ENCODE results near the gene ZER1. TPM values are rescaled to one million over a fixed set of nuclear protein-coding genes. Genes with fewer than 3 reads are reported as not detected.
"Not testable (repeated sequence)": the region's sequence is repeated elsewhere in the genome, so short reads cannot be mapped to it uniquely, and the experiment has no call there.

ZER1 gene
- polyA plus RNA-seq, 10 donors = 29.8 to 36.2 (median 32.9) TPM

DNA sequence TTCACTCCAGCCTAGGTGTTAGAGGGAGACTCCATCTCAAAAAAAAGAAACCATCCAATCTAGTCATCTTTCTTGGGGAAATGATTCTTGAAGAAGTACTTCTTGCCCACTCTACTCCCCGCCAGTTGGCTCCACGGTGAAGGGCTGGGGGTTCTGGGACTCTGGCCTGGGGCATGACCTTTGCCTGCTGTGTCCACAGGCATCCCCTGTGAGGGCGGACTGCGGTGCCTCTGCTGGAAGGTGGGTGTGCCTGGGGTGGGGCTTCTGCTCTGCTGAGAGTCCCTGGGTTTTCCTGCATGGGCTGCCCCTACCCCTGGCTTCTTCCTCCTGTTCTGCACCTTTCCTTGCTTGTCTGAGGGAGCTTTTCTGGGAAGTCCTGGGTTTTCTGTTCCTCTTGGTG, 18.8 kb upstream of the ZER1 start:
- no peak for DNase-seq

GRCh38 chr9:128788445-128788844, 16.7 kb upstream of the ZER1 start:
- no peak for DNase-seq

GRCh38 chr9:128787659-128788058, 15.9 kb upstream of the ZER1 start:
- peak in 2 of 3 donors; percentile 21 to 58 for DNase-seq

- peak; percentile 79 to 93 (median 84) for DNase-seq
These were observed 15.2 kb upstream of the ZER1 start, which contains the start of gene TBC1D13 for GRCh38 chr9:128786681-128787601. Gene TBC1D13 (plus strand): TSS chr9:128787253. CDS start chr9:128787354, 101 bp downstream.

DNA sequence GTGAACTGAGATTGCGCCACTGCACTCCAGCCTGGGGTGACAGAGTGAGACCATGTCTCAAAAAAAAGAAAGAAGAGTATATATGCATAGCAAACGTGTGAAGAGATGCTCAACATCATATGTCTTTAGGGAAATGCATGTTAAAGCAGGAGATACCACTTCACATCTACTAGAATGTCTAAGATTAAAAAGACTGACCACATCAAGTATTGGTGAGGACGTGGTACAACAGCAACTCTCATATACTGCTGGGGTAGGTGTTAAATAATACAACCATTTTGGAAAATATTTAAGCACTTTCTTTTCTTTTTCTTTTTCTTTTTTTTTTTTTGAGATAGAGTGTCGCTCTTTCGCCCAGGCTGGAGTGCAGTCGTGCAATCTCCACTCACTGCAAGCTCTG, 13.7 kb upstream of the ZER1 start:
- no peak for DNase-seq

DNA sequence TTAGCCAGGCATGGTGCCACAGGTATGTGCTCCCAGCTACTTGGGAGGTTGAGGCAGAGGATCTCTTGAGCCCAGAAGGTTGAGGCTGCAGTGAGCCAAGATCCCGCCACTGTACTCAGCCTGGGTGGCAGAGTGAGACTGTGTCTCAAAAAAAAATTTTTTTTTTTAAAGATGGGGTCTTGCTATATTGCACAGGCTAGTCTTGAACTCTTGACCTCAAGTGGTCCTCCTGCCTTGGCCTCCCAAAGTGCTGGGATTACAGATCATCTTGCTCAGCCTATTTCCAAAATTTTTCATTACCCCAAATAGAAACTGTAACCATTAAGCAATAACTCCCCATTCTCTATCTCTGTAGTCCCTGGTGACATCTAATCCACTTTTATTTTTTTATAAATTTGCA, 10.9 kb upstream of the ZER1 start:
- DNase-seq = no peak

- no peak for DNase-seq
These were observed 9.7 kb upstream of the ZER1 start for GRCh38 chr9:128781187-128782070.

DNA sequence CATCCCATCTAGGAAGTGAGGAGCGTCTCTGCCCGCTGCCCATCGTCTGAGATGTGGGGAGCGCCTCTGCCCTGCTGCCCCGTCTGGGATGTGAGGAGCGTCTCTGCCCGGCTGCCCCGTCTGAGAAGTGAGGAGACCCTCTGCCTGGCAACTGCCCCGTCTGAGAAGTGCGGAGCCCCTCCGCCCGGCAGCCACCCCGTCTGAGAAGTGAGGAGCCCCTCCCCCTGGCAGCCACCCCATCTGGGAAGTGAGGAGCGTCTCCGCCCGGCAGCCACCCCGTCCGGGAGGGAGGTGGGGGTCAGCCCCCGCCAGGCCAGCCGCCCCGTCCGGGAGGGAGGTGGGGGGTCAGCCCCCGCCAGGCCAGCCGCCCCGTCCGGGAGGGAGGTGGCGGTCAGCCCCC, 8.4 kb upstream of the ZER1 start:
- DNase-seq = not testable (repeated sequence)

DNA sequence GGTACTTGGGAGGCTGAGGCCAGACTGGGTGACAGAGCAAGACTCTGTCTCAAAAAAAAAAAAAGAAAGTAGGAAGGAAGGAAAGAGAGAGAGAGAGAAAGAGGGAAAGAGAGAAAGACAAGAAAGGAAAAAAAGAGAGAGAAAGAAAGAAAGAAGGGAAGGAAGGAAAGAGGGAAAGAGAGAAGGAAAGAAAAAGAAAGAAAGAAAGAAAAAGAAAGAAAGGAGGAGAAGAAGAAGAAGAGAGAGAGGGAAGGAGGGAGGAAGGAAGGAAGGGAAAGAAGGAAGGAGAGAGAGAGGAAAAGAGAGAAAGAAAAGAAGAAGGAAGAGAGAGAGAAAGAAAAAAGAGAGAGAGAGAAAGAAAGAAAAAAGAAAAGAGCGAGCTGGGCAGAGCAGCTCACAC, 3.1 kb upstream of the ZER1 start:
- no peak for DNase-seq

DNA sequence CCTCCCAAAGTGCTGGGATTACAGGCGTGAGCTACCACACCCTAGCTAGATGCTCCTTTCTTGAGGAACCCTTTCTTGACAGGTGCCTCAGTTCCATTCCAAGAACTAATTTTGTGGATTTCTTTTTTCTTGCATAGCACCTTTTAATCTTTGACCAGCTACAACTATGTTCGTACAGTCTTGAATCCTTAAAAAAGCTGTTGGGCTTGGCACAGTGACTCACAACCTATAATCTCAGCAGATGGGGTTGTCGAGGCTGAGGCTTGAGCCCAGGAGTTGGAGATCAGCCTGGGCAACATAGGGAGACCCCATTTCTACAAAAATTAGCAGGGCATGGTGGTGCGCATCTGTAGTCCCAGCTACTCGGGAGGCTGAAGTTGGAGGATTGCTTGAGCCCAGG, 1.3 kb upstream of the ZER1 start:
- DNase-seq = no peak

GRCh38 chr9:128771094-128771721, 519 bp downstream of the ZER1 start:
- peak in 1 of 3 donors; percentile 3 for DNase-seq

- no peak for DNase-seq
These were observed 1.3 kb downstream of the ZER1 start for GRCh38 chr9:128770286-128771030.

- DNase-seq = no peak
These were observed 3.1 kb downstream of the ZER1 start for GRCh38 chr9:128768606-128769005.

DNA sequence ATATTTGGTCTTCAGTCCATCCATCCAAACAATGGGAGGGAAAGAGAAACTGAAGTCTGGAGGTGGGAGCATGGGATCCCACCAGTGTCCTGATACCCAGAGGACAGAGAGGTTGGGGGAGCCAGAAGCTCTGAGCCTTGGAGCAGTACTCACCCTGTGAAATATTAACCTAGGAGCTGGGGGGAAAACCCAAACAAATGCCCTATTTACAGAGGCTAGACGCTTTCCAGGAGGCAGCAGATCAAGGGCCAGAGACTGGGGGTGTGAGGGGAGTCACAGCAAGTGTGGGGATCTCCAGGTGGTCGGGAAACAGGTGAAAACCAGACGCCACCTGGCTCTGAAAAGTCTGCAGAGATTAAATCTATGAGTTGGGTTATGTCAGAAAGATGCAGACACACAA, 6.2 kb downstream of the ZER1 start:
- DNase-seq = no peak

DNA sequence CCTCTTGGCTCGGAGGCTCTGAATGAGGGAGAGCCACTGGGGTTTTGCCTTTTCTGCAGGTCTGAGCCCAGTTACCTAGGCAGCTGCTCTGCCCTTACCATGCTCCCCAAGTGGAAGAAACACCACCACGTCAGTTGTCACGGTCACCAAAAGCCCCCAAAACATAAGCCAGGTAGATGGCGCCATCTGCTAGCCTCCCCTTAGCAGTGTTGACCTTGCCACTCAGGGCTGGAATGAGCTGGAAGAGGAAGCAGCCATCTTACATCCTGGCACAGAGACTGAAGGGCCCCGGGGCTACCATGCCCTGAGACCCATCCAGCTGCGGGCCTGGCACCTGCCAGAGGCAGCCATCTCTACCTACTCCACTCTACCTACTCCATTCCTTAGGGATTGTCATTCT, 7.4 kb downstream of the ZER1 start:
- no peak for DNase-seq

DNA sequence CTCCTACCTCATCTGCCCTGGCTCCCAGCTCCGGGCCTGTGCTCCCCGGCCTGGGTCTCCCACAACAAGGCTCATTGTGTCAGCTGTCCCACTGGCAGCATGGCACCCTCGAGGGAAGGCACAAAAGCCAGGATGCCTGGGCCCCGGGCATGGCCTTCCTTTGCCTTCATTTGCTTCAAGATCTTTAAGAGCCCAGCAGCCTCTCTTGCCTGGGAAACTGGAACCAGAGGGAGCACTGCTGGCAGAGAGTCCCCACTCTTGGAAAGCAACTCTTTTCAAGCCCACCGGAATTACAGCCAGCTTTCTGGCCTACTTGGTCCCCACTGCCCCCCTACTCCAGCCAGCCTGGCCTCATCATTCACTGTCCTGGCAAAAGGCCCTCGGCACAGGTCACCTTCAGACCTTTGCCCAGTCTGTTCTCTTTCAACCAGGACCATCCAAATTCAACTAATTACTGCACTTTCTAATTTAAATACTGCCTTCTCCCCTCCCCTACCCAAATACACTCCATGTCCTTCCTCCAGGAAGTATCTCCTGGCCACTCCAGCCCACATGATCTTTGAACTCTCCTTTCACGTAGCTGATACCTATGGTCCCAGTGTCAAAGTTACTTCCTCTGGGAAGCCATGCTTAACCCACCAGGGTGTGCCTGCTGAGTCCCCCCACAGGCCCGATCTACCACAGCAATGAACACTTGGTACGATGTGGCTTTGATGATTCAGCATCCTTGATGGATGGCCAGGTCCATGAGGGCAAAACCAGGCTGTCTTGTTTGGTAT, 8.9 kb downstream of the ZER1 start:
- no peak for DNase-seq

DNA sequence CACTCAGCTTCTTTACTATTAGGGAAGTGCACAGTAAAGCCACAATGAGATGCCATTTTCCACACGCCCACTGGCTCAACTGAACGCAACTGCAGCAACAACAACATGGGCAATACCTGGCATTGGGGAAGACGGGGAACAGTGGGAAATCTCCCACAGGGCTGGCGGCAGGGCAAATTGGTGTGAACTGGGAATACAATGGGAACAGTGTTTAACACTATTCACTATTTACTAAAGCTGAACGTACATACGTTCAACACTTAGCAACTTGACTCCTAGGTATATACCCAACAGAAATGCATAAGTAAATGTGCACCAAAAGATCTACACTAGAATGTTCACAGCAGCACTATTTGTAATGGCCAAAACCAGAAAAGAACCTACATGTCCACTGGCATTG, 14.1 kb downstream of the ZER1 start:
- no peak for DNase-seq

DNA sequence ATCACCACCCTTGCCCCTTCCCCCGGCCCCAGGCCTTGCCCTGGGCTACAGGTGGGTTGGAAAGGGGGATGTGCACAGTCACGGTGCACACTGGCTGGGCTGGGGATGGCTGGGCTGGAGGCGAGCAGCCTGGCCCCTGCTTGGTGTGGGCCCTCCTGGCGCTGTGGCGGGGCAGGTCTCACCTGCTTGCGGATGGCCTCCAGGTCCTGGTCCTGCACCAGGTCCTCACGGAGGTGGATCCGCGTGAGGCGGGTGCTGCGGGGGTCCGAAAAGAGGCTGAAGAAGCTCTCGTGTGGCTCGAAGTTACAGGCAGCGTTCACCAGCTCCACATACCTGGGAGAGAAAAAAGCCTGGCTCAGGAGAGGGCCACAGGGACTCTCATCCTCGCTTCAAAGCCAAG, 18.1 kb downstream of the ZER1 start:
- DNase-seq = no peak

- no peak for DNase-seq
These were observed 20.7 kb downstream of the ZER1 start for GRCh38 chr9:128750926-128751595.

- DNase-seq = no peak
These were observed 24.5 kb downstream of the ZER1 start for GRCh38 chr9:128747241-128747640.

Measured in muscle of back (tissue), 11 donors.